GM23338 (cell line): ENCODE data around the gene CYP46A1.

Source experiments
- CTCF ChIP-seq, 2 experiments: fragments of 200-600 bp in 1 of 2; sonication (generic) in 1 of 2; conservative IDR thresholded peaks; 2 replicates each; pipeline versions ENCODE4 v1.5.1 to v1.6.1; 2016 to 2017; ENCODE audit warnings: antibody characterized with exemption in 2 of 2, low read depth in 2 of 2, mild to moderate bottlenecking in 2 of 2, moderate library complexity in 1 of 2
- ETS1 ChIP-seq: IDR thresholded peaks from 2 replicates; pipeline ENCODE4 v1.6.1; 2016; ENCODE audit warnings: antibody characterized with exemption
- EZH2 ChIP-seq: fragments of 200-600 bp; sonication (generic); IDR thresholded peaks from one replicate; pipeline ENCODE4 v1.8.0; 2017; ENCODE audit warnings: antibody characterized with exemption, mild to moderate bottlenecking, low read depth; ENCODE audit not compliant: unreplicated experiment
- EZH2phosphoT487 ChIP-seq: fragments of 200-600 bp; sonication (generic); IDR thresholded peaks from one replicate; pipeline ENCODE4 v1.8.1; 2018; ENCODE audit warnings: antibody characterized with exemption; ENCODE audit not compliant: unreplicated experiment
- JUNB ChIP-seq: IDR thresholded peaks from one replicate; pipeline ENCODE4 v1.6.1; 2016; ENCODE audit warnings: antibody characterized with exemption; ENCODE audit not compliant: unreplicated experiment
- NANOG ChIP-seq: IDR thresholded peaks from 2 replicates; pipeline ENCODE4 v1.6.1; 2016; ENCODE audit warnings: antibody characterized with exemption, borderline replicate concordance
- POLR2AphosphoS5 ChIP-seq: IDR thresholded peaks from 2 replicates; pipeline ENCODE4 v1.6.1; 2016; ENCODE audit warnings: antibody characterized with exemption, low read depth
- REST ChIP-seq: IDR thresholded peaks from one replicate; pipeline ENCODE4 v1.6.1; 2018; ENCODE audit warnings: antibody characterized with exemption; ENCODE audit not compliant: unreplicated experiment
- STAT1 ChIP-seq: IDR thresholded peaks from one replicate; pipeline ENCODE4 v1.6.1; 2016; ENCODE audit warnings: antibody characterized with exemption; ENCODE audit not compliant: unreplicated experiment
- ZNF114 ChIP-seq: fragments of 250-450 bp; sonication (Bioruptor Pico); IDR thresholded peaks from 2 replicates; pipeline ENCODE4 v1.5.0; 2020; ENCODE audit warnings: mild to moderate bottlenecking, moderate library complexity

GRCh38 chr14:99686557-99687283, 2.6 kb downstream of the CYP46A1 start:
- TF ChIP-seq CTCF (conservative IDR thresholded peaks at IDR 0.05; ENCODE audit: low read depth in 2 of 2) = no peak
- no peak for TF ChIP-seq EZH2
- TF ChIP-seq EZH2phosphoT487 = no peak
- no peak for TF ChIP-seq POLR2AphosphoS5
- TF ChIP-seq ZNF114 (CRISPR knock-in tag) = no peak
- no peak for TF ChIP-seq NANOG
- TF ChIP-seq JUNB = no peak
- no peak for TF ChIP-seq REST
- no peak for TF ChIP-seq ETS1
- no peak for TF ChIP-seq STAT1
